Activated gamma-delta T cell treated with anti-CD3 and anti-CD28 coated beads, Interleukin-2, amount 50 U/mL, for 16 hours (primary cell): ENCODE results near the gene TEDC1.

ENCODE experiments used
- DNase-seq: peaks from one replicate; pipeline ENCODE4 v3.0.0-alpha.2; 2020; ENCODE audit warnings: low read depth

TEDC1 gene

DNA sequence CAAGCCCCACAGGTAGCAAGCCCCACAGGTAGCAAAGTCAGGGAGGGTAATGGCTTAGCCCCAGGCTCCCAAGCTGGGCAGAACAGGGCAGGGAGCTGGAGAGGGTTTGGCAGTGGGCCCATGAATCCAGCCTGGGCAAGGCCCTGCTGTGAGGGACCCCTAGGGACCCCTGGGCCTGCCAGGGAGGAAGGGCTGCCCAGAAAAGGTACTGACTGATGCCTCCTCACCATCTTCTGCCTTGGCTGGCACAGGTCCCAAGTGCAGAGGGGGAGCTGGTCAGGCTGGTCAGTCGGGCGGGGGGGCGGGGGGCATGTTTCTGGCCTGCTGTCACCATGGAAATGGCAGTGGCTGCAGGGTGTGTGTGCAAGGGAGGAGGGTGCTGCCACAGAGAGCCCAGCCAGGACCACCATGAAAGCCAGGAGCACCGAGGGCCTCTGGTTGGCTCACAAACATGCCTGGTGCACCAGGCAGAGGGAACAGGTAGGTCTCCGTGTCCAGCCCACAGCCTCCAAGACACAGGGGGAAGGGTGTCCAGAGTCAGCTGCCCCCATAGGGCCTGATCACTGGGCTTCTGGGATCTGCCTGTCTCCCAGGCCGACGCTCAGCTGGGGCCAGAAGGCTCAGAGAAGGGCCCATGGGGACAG lies 17.9 kb upstream of the TEDC1 start:
- no peak for DNase-seq

DNA sequence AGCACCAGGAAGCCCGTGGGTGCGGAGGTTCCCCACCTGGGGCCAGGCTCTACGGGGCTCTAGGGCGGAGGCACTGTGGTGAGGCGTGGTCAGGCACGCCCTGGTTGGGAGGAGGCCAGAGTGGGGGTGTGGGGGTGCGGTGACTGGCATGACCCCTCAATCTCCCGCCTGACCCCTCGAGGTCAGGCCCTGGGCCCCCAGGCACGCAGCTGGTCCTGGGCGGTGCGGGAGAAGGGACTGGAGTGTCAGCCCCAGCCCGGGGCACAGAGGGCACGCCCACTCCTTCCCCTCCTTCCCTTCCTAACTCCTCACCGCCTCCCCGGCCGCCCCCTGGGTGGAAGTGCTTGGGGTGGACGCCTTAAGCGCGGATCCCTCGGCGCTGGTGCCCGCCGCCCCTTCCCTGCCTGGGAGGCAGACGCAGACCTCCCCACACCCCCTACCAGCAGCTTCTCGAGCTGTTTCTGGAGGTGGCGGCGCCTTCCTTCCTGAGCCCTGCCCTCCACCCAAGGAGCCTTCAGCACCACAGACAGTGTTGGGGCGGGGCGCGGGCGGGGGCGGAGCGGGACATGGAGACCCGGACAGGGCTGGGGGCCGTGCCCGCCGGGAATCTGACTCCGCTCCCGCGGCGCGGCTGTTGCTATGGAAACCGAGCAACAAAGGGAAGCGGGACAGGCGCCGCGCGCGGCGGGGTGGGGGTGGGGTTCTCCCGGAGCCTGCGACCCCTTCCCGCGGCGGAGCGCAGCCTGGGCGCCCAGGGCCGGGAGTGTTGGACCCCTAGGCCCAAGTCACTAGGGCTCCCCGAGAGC lies 17.2 kb upstream of the TEDC1 start:
- peak; percentile 47 for DNase-seq

GRCh38 chr14:105474483-105475268 lies 16.4 kb upstream of the TEDC1 start, which contains the start of gene CRIP2:
Gene CRIP2 (plus strand): TSS chr14:105474821. CDS start chr14:105474863, 42 bp downstream.
- no peak for DNase-seq

- DNase-seq, result no peak
Measured at GRCh38 chr14:105475269-105476096, 15.6 kb upstream of the TEDC1 start.

- no peak for DNase-seq
Measured at GRCh38 chr14:105476097-105476830, 14.8 kb upstream of the TEDC1 start.

DNA sequence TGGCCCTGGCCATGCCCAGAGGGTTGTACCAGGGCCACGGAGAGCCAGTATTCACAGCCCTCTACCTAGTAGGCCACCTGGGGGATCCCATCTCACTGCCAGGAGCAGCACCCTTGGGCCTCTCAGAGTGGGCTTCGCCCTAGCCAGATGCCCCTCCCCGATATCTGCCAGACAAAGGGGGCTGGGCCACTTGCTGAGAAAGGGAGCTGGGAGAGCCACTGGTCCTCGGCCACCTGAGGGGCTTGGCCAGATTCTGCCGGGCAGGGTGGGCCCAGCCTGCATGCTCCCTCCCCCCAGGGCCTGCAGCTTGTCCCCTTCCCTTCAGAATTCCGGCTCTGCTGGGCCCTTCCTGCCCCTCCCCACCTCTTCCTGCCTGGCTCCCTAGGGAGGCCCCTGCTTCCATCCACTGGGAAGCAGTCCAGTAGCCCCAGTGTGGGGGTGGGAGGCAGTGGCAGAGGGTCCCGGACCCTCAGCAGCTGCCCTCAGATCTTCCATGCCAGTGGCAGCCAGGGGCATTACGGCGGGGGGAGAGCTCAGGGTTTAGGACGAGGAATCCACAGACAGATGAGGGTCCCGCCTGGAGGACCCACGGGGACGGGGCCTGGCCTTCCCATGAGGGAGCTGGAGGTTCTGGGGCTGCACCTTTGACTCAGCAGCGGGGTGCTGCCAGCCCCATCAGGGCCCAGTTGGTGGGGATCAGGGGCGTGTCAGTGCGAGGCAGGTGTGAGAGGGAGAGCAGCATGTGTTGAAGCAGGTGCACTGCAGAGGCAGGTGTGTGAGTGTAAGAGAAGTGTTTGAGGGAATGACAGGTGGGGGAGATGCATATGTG lies 14.0 kb upstream of the TEDC1 start:
- DNase-seq, result no peak

GRCh38 chr14:105477660-105478397 lies 13.2 kb upstream of the TEDC1 start:
- DNase-seq, result no peak

DNA sequence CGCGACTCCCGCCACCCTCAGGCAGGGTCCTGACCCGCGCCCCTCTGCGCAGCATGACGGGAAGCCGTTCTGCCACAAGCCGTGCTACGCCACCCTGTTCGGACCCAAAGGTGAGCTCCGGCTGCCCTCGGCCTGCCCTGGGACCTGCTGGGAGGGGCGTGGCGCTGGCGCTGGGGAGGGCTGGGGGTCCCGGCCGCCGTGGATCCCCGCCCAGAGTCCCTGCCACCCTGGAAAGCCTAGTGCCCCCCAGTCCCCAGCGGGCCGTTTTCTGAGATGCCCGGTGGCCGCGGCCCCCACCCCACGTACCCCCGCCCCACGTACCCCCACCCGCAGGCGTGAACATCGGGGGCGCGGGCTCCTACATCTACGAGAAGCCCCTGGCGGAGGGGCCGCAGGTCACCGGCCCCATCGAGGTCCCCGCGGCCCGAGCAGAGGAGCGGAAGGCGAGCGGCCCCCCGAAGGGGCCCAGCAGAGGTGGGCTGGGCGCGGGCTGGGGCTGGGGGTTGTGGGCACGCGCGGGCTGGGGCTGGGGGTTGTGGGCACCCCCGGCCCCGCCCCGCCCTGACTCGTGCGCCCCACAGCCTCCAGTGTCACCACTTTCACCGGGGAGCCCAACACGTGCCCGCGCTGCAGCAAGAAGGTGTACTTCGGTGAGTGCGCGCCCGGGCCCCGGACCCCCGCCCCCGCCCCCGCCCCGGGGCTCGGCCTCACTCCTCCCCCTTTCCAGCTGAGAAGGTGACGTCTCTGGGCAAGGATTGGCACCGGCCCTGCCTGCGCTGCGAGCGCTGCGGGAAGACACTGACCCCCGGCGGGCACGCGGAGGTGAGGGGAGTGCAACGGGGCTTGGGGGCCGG lies 12.4 kb upstream of the TEDC1 start:
- DNase-seq, result no peak

- DNase-seq, result no peak
Measured at GRCh38 chr14:105479431-105480158, 11.5 kb upstream of the TEDC1 start.

- no peak for DNase-seq
Measured at GRCh38 chr14:105480199-105480746, 10.8 kb upstream of the TEDC1 start.

DNA sequence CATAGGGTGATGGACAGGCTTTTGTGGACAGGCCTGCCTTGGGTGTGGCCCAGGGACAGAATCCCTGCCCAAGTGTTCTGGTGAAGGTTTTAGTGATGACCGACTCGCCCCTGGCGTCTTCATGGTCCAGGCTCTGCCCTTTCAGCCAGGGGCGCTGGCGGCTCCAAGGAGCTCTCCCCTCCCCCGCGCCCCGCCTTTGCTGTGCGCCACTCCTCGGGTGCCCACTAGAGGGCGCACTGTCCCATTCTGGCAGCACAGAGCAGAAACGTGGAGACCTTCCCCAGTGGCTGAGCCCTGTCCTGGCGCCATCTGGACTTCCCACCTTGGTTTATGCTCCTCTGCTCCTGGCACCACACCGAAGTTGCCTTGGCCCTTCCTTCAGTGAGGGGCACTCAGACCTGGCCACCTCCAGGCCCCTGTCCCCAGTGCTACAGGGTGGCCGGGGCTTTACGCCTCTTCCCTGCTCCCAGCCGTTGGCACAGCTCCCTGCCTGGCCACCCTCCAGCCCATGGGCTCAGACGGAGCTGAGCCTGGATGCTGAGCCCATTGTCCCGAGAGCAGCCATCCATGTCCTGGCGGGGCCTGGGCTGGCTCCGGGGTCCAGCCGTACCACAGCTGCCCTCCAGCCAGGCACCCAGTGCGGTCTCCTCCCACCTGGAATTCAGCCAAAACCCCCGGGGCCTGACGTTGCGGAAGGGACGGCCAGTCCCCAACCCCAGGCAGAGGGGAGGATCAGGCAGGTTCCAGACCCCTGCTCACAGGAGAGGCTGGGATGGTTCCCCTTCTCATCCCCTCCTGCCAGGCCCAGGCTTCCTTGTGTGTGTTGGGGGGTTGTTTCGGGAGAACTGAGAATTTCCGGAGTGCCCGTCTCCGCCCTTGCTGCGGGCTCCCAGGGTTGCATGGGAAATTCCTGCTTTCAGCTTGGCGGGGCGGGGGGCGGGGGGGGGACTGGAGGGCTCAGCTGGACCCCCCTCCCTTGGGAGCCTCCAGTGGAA lies 9.9 kb upstream of the TEDC1 start:
- peak; percentile 87 for DNase-seq

GRCh38 chr14:105481886-105482457 lies 9.1 kb upstream of the TEDC1 start:
- DNase-seq, result peak; percentile 90

DNA sequence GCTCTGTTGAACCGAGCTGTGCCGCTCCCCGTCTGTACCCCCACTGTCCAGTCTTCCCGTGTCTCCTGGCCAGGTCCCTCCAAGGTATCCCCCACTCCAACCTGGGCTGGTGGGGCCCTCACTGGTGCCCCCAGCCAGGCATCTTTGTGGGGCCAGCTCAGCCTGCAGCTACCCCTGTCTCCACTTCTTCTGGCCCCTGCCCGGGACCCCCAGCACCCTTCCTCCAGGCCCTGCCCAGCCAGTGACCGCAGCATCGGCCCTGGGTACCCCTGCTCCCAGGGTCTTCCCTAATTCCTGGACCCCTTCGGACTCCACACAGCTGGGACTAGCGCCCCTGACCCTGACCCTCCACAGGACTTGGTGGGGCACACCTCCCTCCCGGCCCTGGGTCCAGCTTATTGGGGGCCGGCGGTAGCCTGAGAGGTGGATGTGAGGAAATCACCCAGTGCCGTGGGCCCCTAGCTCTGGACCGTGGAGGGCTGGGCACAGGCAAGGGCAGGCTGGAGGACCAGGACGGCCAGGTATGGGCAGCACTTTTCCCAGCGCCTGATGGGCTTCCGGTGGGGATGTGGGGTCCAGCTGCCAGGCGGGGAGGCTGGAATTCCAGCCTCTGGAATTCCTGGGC lies 8.4 kb upstream of the TEDC1 start:
- no peak for DNase-seq

DNA sequence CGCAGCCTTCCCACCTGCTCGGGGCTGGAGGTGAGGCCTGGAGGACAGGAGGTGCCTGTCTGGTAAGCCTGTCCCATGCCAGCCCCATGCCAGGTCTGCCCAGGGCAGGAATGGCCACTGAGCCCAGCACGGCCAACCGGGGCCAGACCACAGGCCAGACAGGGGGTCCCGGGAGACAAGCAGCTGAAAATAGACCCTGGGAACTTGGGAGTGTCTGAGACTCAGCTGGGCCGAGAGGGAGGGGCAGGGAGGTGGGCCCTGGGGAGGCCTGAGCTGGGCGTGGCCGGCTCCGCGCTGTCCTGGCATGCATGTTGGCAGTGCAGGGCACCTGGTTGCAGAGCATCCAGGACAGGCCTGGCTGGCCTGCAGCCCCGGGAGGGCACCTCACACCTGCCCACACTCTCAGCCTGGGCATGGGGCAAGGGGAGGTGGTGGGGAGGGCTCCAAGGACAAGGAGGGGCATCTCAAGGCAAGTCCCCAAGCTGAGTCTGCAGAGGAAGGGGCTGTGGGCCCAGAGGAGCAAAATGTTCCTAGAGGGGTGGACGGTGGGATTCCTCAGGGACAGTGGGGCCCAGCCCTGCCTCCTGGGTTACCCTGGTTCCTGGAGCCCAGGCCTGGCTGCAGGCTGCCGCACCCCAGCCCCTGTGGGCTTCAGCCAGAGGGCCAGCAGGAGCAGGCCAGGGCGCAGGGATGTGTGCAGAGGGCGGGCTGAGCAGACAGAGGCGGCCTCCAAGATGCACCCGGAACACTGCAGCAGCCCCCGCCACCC lies 7.6 kb upstream of the TEDC1 start:
- no peak for DNase-seq
